Smooth muscle cell (in vitro differentiated cells): Measurements from ENCODE around the gene DOCK4. TPM values are rescaled to one million over a fixed set of nuclear protein-coding genes. Genes with fewer than 3 reads are reported as not detected.

ENCODE experiments used
- DNase-seq: peaks from one replicate; lab custom pipeline; 2025; ENCODE audit not compliant: unreplicated experiment; lab: John Stamatoyannopoulos, UW
- H2AFZ ChIP-seq: fragments of 200-600 bp; sonication (generic); 2 replicates; pipeline ENCODE4 v1.6.0; 2016; ENCODE audit warnings: antibody characterized with exemption, low read depth, mild to moderate bottlenecking
- H3F3A ChIP-seq: fragments of 200-600 bp; sonication (generic); 2 replicates; pipeline ENCODE4 v1.6.0; 2017; ENCODE audit warnings: antibody characterized with exemption, low read depth
- H3K27ac ChIP-seq: fragments of 200-600 bp; sonication (generic); 2 replicates; pipeline ENCODE4 v1.5.1; 2016; ENCODE audit warnings: low read depth, mild to moderate bottlenecking
- H3K27me3 ChIP-seq: fragments of 200-600 bp; sonication (generic); 2 replicates; pipeline ENCODE4 v1.6.1; 2016; ENCODE audit warnings: low read depth, mild to moderate bottlenecking
- H3K36me3 ChIP-seq: fragments of 200-600 bp; sonication (generic); 2 replicates; pipeline ENCODE4 v1.5.1; 2016; ENCODE audit warnings: low read depth
- H3K4me1 ChIP-seq: fragments of 200-600 bp; sonication (generic); 2 replicates; pipeline ENCODE4 v1.5.1; 2016; ENCODE audit warnings: low read depth
- H3K4me2 ChIP-seq: fragments of 200-600 bp; sonication (generic); 2 replicates; pipeline ENCODE4 v1.6.0; 2016; ENCODE audit warnings: mild to moderate bottlenecking
- H3K4me3 ChIP-seq: fragments of 200-600 bp; sonication (generic); 2 replicates; pipeline ENCODE4 v1.5.1; 2016; ENCODE audit warnings: mild to moderate bottlenecking
- H3K79me2 ChIP-seq: fragments of 200-600 bp; sonication (generic); 2 replicates; pipeline ENCODE4 v1.6.0; 2016; ENCODE audit warnings: low read depth, mild to moderate bottlenecking
- H3K9ac ChIP-seq: fragments of 200-600 bp; sonication (generic); 2 replicates; pipeline ENCODE4 v1.6.0; 2016; ENCODE audit warnings: low read depth
- H3K9me3 ChIP-seq: fragments of 200-600 bp; sonication (generic); replicated peaks from 2 replicates; pipeline ENCODE4 v1.5.1; 2016; ENCODE audit warnings: low read depth
- H4K20me1 ChIP-seq: fragments of 200-600 bp; sonication (generic); 2 replicates; pipeline ENCODE4 v1.6.0; 2016; ENCODE audit warnings: low read depth
- whole genome bisulfite sequencing: methylation state at CpG from one replicate; pipeline ENCODE4 v1.1.7; 2016; ENCODE audit warnings: low lambda C conversion rate; 5-methylcytosine and 5-hydroxymethylcytosine counted together
- polyA plus RNA-seq: library from polyadenylated mRNA; unstranded; fragments of >200 nt; fragmentation: Nextera tagmentation; extraction: Ambion mirVana; gene quantifications from 2 replicates; pipeline ENCODE4 v1.2.1, GENCODE V29; 2016
- total RNA-seq: library from RNA; depleted of rRNA; stranded (reverse); fragments of >200 nt; gene quantifications from 2 replicates; pipeline ENCODE4 v1.2.3, GENCODE V29; 2014
- TF ChIP-seq, protein P1 (sequence below): fragments of 200-600 bp; sonication (generic); IDR thresholded peaks from 2 replicates; pipeline ENCODE4 v1.5.1; 2017; ENCODE audit warnings: borderline replicate concordance, mild to moderate bottlenecking, antibody characterized with exemption; ENCODE audit not compliant: insufficient read depth, poor library complexity, severe bottlenecking

Gene DOCK4
- total and polyA plus RNA-seq, 2 experiments from 2014 or later = 7.4 to 20.5 TPM

GRCh38 chr7:112176241-112176640 lies 30.0 kb downstream of the DOCK4 start:
- no peak overlapping the region for H3K27ac ChIP-seq
- H3K4me2 ChIP-seq = no peak overlapping the region
- no peak for DNase-seq
- H2AFZ ChIP-seq = no peak overlapping the region
- WGBS = 96% methylated on average over 2 of the region's 2 CpGs
- H4K20me1 ChIP-seq = peaks cover 76% of the 10 kb centered on the region
- H3K9me3 ChIP-seq = no peaks in the 10 kb centered on the region
- TF ChIP-seq, protein P1, sequence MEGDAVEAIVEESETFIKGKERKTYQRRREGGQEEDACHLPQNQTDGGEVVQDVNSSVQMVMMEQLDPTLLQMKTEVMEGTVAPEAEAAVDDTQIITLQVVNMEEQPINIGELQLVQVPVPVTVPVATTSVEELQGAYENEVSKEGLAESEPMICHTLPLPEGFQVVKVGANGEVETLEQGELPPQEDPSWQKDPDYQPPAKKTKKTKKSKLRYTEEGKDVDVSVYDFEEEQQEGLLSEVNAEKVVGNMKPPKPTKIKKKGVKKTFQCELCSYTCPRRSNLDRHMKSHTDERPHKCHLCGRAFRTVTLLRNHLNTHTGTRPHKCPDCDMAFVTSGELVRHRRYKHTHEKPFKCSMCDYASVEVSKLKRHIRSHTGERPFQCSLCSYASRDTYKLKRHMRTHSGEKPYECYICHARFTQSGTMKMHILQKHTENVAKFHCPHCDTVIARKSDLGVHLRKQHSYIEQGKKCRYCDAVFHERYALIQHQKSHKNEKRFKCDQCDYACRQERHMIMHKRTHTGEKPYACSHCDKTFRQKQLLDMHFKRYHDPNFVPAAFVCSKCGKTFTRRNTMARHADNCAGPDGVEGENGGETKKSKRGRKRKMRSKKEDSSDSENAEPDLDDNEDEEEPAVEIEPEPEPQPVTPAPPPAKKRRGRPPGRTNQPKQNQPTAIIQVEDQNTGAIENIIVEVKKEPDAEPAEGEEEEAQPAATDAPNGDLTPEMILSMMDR = no peak
- H3F3A ChIP-seq = peaks cover 5% of the 10 kb centered on the region
- peaks cover 36% of the 10 kb centered on the region for H3K79me2 ChIP-seq
- peaks cover 12% of the 10 kb centered on the region for H3K4me1 ChIP-seq
- H3K9ac ChIP-seq = no peak overlapping the region
- no peaks in the 10 kb centered on the region for H3K36me3 ChIP-seq
- H3K4me3 ChIP-seq = no peak overlapping the region
- H3K27me3 ChIP-seq = no peaks in the 10 kb centered on the region

GRCh38 chr7:112174192-112174591 lies 32.0 kb downstream of the DOCK4 start:
- Histone ChIP-seq H3K27me3 (no peaks in the 10 kb centered on the region), H4K20me1 (peaks cover 65% of the 10 kb centered on the region), H3K36me3 (no peaks in the 10 kb centered on the region), H3K4me2 (no peak overlapping the region), H3K27ac (no peak overlapping the region), H3K9ac (no peak overlapping the region), H3K4me1 (peaks cover 12% of the 10 kb centered on the region), H2AFZ (no peak overlapping the region), H3K4me3 (no peak overlapping the region), H3K79me2 (peaks cover 48% of the 10 kb centered on the region), H3F3A (peaks cover 5% of the 10 kb centered on the region), H3K9me3 (no peaks in the 10 kb centered on the region)
- TF ChIP-seq, protein P1 = no peak
- 97% methylated on average over 3 of the region's 3 CpGs for WGBS
- no peak for DNase-seq

DNA sequence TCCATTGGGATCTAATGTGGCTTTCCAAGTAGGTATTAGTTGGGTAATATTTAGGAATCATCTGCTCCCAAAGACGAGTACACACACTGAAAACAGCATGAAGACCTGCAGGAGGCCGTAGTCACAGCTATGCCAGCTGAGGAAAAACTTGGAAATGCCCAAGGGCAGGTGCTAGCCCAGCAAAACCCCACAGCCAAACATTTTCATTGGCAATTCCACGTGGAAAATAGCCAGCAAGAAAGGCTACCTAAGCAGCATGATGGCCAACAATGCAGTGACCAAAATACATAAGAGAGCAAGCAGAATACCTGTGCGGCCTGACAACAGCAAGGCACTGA lies 32.7 kb downstream of the DOCK4 start:
- Histone ChIP-seq H3K9me3 (no peaks in the 10 kb centered on the region), H3K27ac (peak overlapping the region; percentile 48), H3K4me1 (peaks cover 12% of the 10 kb centered on the region), H3K4me2 (peak overlapping the region; percentile 45), H3F3A (peaks cover 5% of the 10 kb centered on the region), H3K4me3 (no peak overlapping the region), H2AFZ (no peak overlapping the region), H4K20me1 (peaks cover 60% of the 10 kb centered on the region), H3K79me2 (peaks cover 49% of the 10 kb centered on the region), H3K9ac (no peak overlapping the region), H3K36me3 (no peaks in the 10 kb centered on the region), H3K27me3 (no peaks in the 10 kb centered on the region)
- DNase-seq = no peak
- TF ChIP-seq, protein P1 = no peak
- 75% methylated on average over 4 of the region's 4 CpGs for WGBS

DNA sequence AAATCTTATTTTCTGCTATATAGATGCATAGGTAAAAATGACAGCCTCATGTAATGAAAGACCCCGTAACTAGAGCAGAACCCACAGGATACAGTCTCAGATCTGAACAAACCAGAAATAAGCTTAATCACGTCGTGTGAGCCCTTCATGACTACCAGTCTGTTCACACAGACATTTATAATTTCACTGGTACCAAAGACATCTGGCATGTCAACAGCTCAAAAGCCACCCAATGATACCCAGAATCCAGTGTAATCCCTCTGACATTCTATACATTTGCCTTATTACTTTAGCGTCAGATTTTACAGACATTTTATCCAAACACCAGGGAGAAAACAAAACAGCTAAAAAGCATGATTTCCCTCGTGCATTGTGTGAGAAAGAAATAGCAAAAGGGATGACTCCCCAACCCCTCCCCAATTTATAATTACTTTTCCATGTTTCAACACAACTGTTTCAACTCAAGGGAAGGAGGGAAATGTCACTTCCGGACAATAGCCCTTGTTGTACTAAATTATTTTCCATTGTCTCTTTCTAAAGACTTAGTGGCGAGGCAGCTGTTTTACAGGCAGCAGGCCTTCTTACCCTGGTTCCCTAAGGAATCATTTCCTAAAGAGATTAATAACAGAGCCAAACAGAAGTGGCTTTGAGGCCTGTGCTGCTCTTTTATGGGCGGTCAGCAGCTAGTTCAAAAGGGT lies 33.2 kb downstream of the DOCK4 start:
- H3K4me3 ChIP-seq = no peak overlapping the region
- H3K36me3 ChIP-seq = no peaks in the 10 kb centered on the region
- peaks cover 5% of the 10 kb centered on the region for H3F3A ChIP-seq
- no peaks in the 10 kb centered on the region for H3K9me3 ChIP-seq
- peak overlapping the region; percentile 45 for H3K4me2 ChIP-seq
- no peaks in the 10 kb centered on the region for H3K27me3 ChIP-seq
- no peak for DNase-seq
- TF ChIP-seq, protein P1 = no peak
- peak overlapping the region; percentile 59 for H2AFZ ChIP-seq
- peaks cover 45% of the 10 kb centered on the region for H3K79me2 ChIP-seq
- H3K9ac ChIP-seq = no peak overlapping the region
- H3K4me1 ChIP-seq = peaks cover 12% of the 10 kb centered on the region
- H3K27ac ChIP-seq = peak overlapping the region; percentile 48
- peaks cover 60% of the 10 kb centered on the region for H4K20me1 ChIP-seq
- WGBS = 26% methylated on average over 8 of the region's 8 CpGs
